Chondrocyte (in vitro differentiated cells): ENCODE data around the gene RBBP8NL. TPM values are rescaled to one million over a fixed set of nuclear protein-coding genes. Genes with fewer than 3 reads are reported as not detected.
A peak's percentile ranks its signal among the peaks of the same experiment; 100 is the strongest.

Experiments
- DNase-seq: peaks from one replicate; pipeline ENCODE4 v3.0.0; 2021; ENCODE audit warnings: mixed read lengths, low spot score
- H3K27ac Mint-ChIP-seq: one replicate; pipeline ENCODE4 v1.8.0; 2021; ENCODE audit warnings: mild to moderate bottlenecking, moderate library complexity, mixed read lengths; ENCODE audit not compliant: unreplicated experiment
- H3K27me3 Mint-ChIP-seq: 2 replicates; pipeline ENCODE4 v1.8.0; 2021; ENCODE audit warnings: low read depth, mixed read lengths
- H3K36me3 Mint-ChIP-seq: 2 replicates; pipeline ENCODE4 v1.8.0; 2021; ENCODE audit warnings: low read depth, mixed read lengths
- H3K4me1 Mint-ChIP-seq: 2 replicates; pipeline ENCODE4 v1.8.0; 2021; ENCODE audit warnings: low read depth, mild to moderate bottlenecking, mixed read lengths
- H3K4me3 Mint-ChIP-seq: one replicate; pipeline ENCODE4 v1.8.0; 2021; ENCODE audit warnings: mild to moderate bottlenecking, moderate library complexity, mixed read lengths; ENCODE audit not compliant: unreplicated experiment
- H3K9me3 Mint-ChIP-seq: 2 replicates; pipeline ENCODE4 v1.8.0; 2021; ENCODE audit warnings: low read depth, mixed read lengths
- total RNA-seq: library from RNA; stranded (reverse); gene quantifications from 3 replicates; pipeline ENCODE4 v1.2.1, GENCODE V29; 2021
- TF ChIP-seq, protein P1 (sequence below): fragments of 200-600 bp; sonication (generic); IDR thresholded peaks from 2 replicates; pipeline ENCODE4 v1.5.0; 2021; ENCODE audit warnings: antibody characterized with exemption, mild to moderate bottlenecking, moderate library complexity

The RBBP8NL gene
- total RNA-seq, 1 donor from 2014 or later, result not detected

DNA sequence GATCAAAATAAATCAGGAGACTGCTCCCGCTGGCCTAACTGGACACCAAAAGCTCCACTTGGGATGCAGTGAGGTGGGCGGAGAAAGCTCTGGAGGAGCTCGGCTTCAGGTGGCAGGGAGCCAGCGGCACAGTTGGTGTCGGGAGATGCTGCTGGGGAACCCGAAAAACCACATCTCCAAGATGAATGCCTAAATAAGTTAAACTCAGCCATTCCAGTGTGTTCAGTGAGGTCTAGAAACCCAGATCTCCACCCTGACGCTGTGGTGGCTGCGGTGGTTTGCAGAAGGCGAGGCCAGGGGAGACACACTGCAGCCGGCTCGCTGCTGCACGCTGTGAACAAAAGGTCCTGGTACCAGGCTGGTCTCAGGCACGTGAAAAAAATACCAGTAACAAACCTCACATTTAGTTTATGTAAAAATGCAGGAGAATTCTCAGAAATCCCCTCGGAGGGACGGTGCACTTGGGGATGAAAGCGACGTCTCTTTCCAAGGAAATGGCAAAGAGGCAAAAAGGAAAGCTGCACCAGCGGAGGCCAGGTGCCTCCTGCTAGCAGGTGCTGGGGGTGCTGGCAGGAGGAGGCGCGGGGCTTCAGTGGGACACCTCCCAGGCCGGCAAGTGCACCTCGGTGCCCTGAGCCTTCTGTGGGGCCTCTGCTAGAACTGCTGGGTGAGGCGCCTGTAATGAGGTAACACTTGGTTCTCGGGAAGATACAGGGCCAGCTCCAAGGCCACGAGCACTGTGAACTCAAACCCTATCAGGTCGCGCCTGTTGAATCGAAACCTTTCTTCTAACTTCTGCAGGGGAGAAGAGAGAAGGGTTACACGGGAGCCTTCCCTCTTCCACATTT lies 36.8 kb downstream of the RBBP8NL start:
- peaks cover 12% of the 10 kb centered on the region for H3K36me3 Mint-ChIP-seq
- H3K9me3 Mint-ChIP-seq, result no peaks in the 10 kb centered on the region
- H3K4me3 Mint-ChIP-seq, result no peak overlapping the region
- H3K4me1 Mint-ChIP-seq, result peaks cover 27% of the 10 kb centered on the region
- DNase-seq, result no peak
- no peaks in the 10 kb centered on the region for H3K27me3 Mint-ChIP-seq
- TF ChIP-seq, protein P1, sequence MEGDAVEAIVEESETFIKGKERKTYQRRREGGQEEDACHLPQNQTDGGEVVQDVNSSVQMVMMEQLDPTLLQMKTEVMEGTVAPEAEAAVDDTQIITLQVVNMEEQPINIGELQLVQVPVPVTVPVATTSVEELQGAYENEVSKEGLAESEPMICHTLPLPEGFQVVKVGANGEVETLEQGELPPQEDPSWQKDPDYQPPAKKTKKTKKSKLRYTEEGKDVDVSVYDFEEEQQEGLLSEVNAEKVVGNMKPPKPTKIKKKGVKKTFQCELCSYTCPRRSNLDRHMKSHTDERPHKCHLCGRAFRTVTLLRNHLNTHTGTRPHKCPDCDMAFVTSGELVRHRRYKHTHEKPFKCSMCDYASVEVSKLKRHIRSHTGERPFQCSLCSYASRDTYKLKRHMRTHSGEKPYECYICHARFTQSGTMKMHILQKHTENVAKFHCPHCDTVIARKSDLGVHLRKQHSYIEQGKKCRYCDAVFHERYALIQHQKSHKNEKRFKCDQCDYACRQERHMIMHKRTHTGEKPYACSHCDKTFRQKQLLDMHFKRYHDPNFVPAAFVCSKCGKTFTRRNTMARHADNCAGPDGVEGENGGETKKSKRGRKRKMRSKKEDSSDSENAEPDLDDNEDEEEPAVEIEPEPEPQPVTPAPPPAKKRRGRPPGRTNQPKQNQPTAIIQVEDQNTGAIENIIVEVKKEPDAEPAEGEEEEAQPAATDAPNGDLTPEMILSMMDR, result no peak
- no peak overlapping the region for H3K27ac Mint-ChIP-seq

- no peak for DNase-seq
- no peaks in the 10 kb centered on the region for H3K27me3 Mint-ChIP-seq
- no peak overlapping the region for H3K4me3 Mint-ChIP-seq
- H3K4me1 Mint-ChIP-seq, result peaks cover 35% of the 10 kb centered on the region
- H3K36me3 Mint-ChIP-seq, result peaks cover 12% of the 10 kb centered on the region
- H3K9me3 Mint-ChIP-seq, result no peaks in the 10 kb centered on the region
- TF ChIP-seq, protein P1, result no peak
- no peak overlapping the region for H3K27ac Mint-ChIP-seq
These were observed 37.7 kb downstream of the RBBP8NL start for GRCh38 chr20:62389601-62390087.

- TF ChIP-seq, protein P1, result peak; percentile 16
- no peaks in the 10 kb centered on the region for H3K27me3 Mint-ChIP-seq
- no peak for DNase-seq
- H3K36me3 Mint-ChIP-seq, result peaks cover 10% of the 10 kb centered on the region
- peaks cover 35% of the 10 kb centered on the region for H3K4me1 Mint-ChIP-seq
- H3K4me3 Mint-ChIP-seq, result peak overlapping the region; percentile 87
- H3K9me3 Mint-ChIP-seq, result no peaks in the 10 kb centered on the region
- H3K27ac Mint-ChIP-seq, result no peak overlapping the region
These were observed 38.3 kb downstream of the RBBP8NL start for GRCh38 chr20:62388839-62389600.

GRCh38 chr20:62387933-62388635 lies 39.3 kb downstream of the RBBP8NL start:
- H3K4me3 Mint-ChIP-seq, result peak overlapping the region; percentile 87
- peak overlapping the region; percentile 85 for H3K27ac Mint-ChIP-seq
- H3K4me1 Mint-ChIP-seq, result peaks cover 35% of the 10 kb centered on the region
- DNase-seq, result no peak
- no peaks in the 10 kb centered on the region for H3K9me3 Mint-ChIP-seq
- H3K36me3 Mint-ChIP-seq, result peaks cover 10% of the 10 kb centered on the region
- TF ChIP-seq, protein P1, result no peak
- no peaks in the 10 kb centered on the region for H3K27me3 Mint-ChIP-seq
